ENCODE measurements around the gene SLC13A3.
"Not testable (repeated sequence)": the region's sequence is repeated elsewhere in the genome, so short reads cannot be mapped to it uniquely, and the experiment has no call there.

Gene SLC13A3

DNA sequence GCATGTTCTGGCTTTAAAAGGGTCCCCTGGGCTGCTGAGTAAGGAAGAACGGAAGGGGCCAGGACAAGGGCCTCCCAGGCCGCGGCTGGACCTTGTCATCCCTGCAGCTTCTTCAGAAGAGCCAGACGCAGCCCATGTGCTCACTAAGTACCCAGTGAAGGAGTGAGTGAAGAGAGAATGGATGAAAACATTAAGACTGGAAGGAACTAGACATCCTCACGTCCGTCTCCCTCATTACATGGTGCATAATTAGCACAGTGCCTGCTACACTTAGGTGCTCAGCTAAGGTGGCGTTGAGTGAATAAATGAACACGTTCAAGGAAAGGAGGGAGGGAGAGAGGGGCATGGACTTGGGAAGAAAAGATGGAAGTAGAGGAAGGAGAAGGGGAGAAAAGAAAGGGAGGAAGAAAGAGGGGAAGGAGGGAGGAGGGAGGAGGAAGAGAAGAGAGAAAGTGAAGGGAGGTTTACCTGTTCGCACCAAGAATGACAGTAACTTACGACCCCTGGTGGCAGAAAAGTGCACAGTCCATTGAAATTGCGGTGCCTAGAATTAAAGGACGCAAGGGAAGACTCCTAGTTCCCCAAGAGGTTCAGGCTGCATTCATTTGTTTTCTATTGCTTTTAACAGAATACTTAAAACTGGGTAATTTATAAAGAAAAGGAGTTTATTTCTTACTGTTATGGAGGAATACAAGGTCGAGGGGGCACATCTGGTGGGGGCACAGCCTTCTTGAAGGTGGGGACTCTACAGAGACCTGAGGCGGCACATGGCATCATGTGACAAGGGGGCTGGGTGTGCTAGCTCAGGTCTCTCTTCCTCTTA is 30.0 kb upstream of the SLC13A3 start:
- DNase-seq: peak; percentile 40

DNA sequence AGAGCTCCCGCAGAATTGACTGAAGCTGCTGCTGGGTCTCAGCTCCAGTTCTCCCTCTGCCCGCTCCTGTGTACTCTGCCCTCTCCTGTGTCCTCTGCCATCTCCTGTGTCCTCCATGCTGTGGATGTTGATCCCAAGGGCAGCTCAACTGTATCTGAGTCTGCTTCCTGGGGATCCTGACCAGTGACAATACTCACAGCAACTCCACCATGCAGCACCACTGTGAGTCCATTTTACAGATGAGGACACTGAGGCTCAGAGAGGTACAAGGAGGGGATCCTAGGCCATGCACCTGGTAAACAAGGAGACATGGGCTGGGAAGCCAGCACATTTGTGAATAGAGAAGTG is 29.4 kb upstream of the SLC13A3 start:
- no peak for DNase-seq

DNA sequence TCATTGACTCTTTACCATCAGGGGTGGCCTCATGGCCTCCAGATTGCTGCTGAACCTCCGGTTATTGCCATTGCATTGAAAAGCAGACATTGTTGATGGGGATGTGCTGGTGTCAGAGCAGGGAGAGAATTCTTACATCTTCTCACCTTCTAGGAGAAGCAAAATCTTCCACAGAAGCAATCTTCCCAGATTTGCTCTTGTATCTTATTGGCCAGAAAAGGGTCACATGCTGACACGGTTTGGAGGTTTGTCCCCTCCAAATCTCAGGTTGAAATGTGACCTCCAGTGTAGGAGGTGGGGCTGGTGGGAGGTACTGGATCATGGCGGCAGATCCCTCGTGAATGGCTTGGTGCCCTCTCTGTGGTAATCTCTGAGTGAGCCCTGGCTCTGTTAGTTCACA is 27.3 kb upstream of the SLC13A3 start:
- no peak for DNase-seq

DNA sequence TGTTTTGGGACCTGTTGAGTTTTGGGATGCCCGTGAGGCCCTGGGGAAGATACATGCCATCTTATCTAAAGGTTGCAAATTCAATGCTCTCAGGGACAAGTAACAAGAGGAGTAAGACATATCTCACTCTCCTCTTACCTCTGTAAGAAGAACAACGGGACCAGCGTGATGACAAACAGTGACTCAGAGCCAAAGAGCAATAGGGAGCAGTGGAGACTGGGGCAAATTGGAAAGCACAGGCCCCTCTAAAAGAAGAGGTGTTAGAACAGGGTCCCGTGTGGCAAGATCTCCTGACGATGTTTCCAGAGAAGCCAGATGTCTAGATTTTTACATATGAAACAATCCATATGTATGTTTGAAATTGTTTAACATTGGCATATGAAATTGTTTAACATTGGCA is 26.3 kb upstream of the SLC13A3 start:
- no peak for DNase-seq

DNA sequence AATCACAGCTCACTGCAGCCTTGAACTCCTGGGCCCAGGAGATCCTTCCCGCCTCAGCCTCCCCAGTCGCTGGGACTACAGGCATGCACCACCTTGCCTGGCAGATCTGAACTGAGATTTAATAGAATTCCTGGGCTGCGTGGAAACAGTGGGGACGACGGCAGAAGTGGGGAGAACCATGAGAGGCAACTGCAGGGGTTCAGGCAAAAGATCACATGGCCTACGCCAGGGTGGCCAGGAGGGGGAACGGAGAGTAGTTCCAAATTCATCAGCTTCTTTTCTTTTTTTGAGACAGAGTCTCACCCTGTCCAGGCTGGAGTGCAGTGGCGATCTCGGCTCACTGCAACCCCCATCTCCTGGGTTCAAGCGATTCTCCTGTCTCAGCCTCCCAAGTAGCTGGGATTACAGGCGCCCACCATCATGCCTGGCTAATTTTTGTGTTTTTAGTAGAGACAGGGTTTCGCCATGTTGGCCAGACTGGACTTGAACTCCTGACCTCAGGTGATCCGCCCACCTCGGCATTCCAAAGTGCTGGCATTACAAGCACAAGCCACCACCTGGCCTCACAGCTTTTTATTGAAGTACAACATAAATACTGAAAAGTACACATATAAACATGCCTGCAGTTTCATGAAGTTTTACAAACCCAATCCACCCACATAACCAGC is 25.5 kb upstream of the SLC13A3 start:
- not testable (repeated sequence) for DNase-seq

DNA sequence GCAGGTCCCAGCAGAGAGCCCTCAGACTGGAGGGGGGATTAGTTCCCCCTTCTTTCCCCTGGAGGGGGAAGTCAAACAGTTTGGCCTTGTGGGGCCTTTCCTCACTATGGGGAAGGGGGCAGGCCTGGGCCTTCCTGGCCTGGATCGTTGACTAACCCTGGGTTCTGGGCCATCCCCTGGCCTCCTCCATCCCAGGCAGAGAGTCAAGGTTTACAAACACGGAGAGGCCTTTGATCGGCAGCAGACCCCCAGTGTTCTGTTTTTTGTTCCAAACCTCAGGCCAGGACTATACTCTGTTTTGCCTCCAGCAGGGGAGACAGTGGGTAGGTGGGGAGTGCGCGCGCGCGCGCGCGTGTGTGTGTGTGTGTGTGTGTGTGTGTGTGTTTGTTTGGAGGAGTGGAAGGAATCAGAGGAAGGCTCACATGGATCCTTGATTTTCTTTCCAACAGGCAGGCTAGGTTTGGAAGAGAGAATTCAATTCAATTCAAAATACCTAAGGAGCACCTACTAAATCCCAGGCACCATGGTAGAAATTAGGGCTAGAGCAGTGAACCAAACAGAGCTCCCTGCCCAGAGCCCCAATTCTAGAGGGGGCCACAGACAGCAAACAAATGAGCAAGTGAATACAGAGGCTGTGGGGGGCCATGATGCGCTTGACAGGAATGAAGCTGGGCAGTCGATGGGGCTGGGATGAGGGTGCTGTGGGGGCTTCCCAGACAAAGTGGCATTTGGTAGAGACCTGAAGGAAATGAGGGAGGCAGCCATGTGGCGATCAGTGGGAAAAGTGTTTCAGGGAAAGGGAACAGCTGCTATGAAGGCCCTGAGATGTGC is 23.2 kb upstream of the SLC13A3 start:
- DNase-seq: no peak

DNA sequence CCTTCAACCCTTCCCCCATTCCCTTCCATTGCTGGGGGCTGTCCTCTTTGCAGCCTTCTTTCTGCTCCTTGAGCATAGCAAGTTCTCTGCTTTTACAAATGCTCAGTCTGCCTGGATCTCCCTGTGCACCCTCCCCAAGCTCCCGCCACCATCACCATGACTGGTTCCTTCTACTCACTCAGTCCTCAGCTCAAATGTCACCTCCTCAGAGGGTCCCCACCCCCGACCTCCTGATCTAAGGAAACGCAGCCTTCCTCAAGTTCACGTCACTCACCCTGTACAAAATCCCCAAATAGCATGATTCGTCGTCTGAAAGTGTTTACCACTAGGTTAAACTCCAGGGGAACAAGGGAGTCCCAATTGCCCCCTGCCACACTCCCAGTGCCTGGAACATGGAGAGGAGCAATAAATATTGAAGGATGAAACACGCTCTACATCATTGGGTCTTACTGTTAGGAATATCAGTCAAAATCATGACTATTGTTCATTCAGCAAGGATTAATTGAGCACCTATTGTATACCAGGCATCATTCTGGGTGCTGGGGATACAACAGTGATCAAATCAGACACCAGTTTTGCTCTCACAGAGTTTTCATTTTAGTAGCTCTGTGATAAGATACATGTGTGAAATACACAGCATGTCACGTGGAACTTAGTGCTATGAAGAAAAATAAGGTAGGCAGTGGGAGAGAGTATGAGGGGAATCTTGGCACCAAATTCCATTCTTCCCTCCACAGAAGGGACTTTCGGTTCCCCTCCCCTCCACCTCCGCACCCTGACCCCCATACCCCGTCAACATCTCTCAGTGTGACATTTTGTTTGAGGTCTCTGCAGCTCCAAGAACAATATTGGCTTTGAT is 22.4 kb upstream of the SLC13A3 start:
- no peak for DNase-seq

DNA sequence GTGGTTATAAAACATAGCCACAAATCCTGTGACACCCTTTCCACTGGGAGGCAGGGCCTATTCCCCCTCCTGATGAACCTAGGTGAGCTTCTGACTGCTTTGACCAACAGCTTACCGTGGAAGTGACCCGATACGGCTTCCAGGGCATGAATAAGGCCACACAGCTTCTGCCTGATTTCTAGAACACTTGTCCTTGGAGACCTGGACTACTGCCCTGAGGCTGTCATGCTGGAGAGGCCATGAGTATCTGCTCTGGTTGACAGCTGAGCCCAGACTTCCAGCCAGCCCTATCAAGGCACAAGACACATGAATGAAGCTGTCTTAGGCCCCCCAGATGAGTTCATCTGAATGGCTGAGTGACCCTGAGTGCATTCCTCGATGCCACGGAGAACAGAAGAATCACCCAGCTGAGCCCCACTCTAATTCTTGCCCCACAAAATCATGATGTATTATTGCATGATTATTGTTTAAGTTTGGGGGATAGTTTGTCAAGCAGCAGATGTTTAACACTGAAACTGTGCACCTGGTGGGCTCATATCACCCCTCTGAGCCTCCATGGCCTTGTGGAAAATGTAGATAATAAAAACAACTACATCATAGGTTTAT is 21.4 kb upstream of the SLC13A3 start:
- no peak for DNase-seq

DNA sequence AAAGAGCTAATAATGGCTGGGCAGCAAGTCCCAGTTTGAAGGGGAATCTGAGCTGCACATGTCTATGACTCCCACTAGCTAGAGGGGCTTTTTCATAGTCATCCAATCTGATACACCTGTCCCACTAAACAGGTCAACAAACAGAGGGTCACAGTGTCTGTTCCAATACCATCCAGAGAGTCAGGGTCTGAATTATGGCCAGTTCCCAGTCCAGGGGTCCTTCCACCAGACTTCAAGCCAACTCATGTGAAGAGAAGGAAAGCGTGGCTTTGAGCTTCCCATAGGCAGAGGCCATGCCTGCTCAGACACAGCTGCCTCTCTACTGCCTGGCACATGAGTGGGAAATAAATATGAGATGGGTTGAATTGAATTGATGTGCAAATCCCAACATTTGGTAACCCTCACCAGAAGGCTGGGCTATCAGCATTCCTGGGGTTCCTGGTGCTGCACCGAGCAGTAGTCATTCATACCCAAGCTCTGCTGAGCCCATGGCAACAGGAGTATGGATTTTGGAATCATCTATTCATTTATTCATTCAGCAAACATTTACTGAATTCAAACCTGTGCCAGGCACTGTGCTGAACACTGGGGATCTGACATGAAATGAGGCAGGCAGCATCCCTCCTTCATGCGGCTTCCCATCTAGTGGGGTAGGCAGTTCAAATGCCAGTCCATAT is 20.7 kb upstream of the SLC13A3 start:
- no peak for DNase-seq

DNA sequence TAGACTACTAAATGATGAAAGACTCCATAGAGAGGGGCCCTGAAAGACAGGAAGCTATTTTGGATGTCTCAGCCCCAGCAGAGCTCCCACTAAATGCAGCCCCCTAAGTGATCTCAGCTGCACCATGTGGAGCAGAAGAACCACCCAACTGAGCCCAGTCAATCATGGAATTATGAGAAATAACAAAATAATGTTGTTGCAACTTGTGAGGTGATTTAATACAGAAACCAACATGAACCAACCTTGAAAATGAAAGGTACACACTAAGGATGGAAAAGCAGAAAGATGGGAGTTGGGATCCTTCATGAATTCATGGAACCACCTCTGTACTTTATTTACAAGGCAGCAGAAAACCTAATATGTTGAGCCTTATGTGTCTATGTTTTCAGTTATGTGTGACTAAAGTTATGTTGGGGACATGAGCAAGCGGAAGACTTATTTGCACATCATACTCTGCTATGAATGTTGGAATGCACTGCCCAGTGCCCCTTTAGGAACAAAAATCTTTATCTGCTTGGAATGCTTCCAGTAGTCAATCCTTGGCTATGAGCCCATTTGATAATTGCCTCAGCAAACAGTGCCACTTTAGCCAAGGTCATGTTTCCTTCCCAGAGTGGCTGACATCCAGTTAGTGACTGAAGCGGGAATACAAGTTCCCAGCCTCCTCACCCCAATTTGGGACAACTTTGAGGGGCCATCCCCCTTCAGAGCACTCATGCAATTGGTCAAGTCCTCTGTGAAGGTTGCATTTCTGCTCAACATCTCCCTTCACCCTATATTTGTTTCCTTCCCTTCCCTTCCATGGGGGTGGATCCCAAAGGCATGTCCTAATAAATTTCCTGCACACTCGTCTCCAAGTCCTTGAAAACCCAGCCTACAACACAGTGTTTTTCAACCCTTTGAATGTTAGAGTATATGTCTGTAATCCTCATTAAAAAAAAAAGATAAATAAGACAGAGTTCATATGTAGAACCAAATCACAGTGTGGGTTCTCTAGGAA is 19.6 kb upstream of the SLC13A3 start:
- DNase-seq: no peak

DNA sequence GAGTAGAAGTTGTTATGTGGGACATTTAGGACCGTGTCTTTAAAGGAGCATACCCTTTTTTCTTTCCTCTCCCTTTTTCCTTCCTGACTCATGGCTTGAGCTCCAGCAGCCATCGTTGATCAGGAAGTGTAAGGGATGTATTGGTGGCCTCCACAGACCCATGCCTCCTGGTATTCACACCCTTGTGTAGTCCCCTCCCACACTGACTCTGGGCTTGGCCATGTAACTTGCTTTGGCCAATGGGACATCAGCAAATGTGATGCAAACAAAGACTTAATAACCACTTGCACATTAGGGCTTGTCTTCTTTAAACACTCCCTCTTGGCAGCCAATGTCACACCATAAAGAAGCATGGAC is 18.9 kb upstream of the SLC13A3 start:
- DNase-seq: no peak

DNA sequence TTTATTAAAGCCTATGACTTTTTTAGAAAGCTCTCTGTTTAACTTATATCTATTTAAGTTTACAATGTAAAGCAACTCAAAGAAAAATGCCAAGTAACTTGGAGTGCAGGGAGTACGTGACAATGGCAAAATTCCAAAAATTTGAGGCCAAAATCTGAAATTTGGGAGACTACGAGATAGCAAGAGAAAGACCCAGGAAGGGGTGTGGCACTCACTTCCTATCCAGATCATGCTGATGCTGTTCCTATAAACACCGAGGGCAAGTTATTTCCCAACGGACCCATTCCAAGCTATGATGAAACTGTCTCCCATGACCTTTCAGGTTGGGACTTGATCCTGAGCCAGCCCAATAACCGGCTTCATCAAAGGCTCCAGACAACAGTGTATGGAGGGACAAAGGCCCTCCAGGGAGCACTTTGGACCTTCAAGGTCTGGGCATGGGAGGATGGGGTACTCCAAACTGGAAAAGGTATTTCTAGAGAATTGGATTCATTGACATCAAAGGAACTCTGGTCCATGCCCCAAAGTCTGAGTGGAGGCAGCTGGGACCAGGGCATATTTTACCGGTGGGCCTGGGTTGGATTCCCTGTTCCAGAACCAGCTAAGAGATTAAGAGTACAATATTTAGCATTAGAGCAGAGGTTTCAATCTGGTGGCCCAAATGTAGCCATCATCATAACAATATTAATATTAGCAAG is 15.7 kb upstream of the SLC13A3 start:
- no peak for DNase-seq

DNA sequence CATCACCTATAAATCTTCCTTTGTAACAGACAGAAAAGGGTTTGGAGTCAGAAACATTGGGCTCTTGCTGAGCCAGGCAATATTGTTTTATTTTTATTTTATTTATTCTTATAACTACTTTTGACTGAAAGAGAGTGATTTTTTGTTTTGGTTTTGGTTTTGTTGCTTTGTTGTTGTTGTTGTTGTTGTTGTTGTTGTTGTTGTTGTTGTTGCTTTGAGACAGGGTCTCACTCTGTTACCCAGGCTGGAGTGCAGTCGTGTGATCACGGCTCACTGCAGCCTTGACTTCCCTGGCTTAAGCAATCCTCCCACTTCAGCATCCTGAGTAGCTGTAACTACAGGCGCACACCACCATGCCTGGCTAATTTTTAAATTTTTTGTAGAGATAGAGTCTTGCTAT is 15.0 kb upstream of the SLC13A3 start:
- DNase-seq: no peak

DNA sequence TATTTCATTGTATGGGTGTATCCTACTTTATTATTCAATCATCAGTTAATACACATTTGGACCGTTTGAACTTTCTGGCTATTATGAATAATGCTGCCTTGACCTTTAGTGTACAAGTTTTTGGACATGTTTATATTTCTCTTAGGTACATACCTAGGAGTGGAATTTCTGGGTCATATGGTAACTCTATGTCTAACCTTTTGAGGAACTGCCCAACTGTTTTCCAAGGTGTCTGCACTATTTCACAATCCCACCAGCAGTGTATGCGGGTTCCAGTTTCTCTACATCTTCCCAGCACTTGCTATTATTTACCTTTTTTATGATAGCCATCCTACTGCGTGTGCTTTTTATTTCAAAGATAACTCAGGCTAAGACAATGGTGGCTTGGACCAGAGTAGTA is 14.3 kb upstream of the SLC13A3 start:
- no peak for DNase-seq

DNA sequence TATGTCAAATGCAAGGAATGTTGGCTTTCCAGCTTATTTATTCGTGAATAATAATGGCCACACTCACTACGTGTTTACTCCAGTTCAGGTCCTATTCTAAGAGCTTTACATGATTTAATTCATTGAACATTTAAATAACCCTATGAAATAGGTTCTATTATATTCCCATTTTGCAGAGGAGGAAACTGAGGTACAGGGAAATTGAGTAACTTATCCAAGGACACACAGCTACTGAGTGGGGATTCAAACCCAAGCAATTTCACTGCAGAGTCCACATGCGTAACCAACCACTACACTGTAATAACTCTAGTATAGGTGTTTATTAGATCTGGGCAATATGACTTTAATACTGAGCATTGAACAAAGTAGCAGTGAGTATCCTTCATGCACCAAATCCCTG is 12.3 kb upstream of the SLC13A3 start:
- DNase-seq: no peak

DNA sequence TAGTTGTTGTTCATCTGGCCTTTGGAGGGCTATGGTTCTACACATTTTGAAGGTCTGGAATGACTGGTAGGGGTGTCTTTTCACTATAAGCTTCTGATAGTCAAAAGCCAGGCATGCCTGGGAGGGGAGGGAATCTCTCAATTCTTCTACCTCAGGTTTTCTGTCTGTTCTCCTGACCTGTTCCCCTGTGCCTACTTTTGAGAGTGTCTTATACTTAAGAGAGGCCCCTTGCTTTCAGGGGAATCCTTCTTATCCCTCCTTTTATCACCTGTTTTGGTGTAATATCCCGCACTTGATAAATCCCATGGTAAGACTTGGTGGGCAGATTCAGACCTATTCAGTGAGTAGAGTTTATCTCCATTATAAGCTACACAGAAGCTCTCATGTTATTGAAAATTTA is 10.4 kb upstream of the SLC13A3 start:
- no peak for DNase-seq

DNA sequence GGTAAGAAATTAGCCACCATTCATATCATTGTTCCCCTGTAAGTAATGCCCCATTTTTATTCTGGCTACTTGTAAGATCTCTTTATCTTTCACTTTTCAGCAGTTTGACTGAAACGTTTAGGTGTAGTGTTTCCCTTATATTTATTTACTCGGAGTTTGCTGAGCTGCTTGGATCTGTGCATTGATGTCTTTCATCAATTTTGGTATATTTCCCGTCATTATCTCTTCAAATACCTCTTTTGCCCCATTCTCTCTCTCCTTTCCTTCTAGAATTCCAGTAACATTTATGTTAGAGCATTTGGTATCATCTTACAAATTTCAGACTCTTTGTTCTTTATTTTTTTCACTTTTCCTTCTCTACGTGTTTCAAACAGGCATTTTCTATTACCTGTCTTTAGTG is 9.2 kb upstream of the SLC13A3 start:
- DNase-seq: no peak

DNA sequence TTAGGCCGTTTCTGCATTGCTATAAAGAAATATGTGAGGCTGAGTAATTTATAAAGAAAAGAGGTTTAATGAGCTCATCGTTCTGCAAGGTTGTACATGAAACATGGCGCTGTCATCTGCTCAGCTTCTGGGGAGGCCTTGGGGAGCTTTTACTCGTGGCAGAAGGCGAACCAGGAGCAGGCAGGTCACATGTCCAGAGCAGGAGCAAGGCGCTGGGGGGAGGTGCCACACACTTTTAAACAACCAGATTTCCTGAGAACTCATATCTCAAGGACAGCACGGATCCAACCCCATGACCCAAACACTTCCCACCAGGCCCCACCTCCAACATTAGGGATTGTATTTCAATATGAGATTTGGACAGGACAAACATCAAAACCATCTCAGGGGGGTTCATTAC is 6.4 kb upstream of the SLC13A3 start:
- no peak for DNase-seq

DNA sequence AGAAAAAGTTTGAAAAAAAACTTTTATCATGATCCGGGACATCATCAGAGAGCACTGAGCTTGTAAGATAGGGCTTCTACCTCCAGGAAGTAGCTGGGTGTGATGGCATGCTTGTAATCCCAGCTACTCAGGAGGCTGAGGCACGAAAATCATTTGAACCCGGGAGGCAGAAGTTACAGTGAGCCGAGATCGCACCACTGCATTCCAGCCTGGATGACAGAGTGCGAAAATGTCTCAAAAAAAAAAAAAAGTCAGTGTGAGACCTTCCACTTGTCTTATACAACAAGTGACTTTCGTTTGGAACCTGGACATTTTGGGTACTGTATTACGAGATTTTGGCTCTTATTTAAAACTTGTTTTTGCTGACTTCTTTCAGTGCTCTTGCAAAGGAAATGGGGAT is 5.9 kb upstream of the SLC13A3 start:
- DNase-seq: no peak

DNA sequence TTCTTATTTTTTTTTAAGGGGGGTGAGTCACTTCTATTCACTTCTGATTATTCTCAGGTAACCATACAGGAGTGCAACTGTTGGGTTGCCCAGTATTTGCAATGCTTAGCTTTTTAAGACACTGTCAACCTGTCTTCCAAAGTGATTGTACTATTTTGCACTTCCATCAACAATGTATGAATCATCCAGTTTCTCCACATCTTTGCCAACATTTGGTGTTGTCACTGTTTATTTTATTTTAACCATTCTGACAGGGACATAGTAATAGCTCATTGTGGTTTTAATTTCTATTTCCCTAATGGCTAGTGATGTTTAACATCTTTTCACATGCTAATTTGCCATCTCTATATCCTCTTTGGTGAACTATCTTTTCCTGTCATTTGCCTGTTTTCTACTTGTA is 1.4 kb upstream of the SLC13A3 start:
- no peak for DNase-seq

Measured in DMS 273 treated with DMSO at 0.1 percent for 48 hours (cell line).